HEK293T (cell line): ENCODE results near the gene NQO1.

Experiments used
- CTCF ChIA-PET: fragments of 350-600 bp; formaldehyde crosslinking; extraction: SDS; loops from one replicate; lab custom pipeline; 2021; ENCODE audit warnings: antibody characterized with exemption, inconsistent platforms; lab: Yijun Ruan, JAX
- POLR2A ChIA-PET: fragments of 350-600 bp; formaldehyde crosslinking; extraction: SDS; loops from one replicate; lab custom pipeline; 2020; ENCODE audit warnings: antibody characterized with exemption, inconsistent platforms; lab: Yijun Ruan, JAX
- DNase-seq: peaks from one replicate; pipeline ENCODE4 v3.0.0; 2012; ENCODE audit warnings: mixed read lengths; ENCODE audit errors: extremely low spot score
- ARNT ChIP-seq: fragments of 450-650 bp; IDR thresholded peaks from 2 replicates; pipeline ENCODE4 v1.6.1; 2017; ENCODE audit warnings: mild to moderate bottlenecking
- BHLHE40 ChIP-seq: fragments of 450-650 bp; IDR thresholded peaks from 2 replicates; pipeline ENCODE4 v1.6.1; 2016; ENCODE audit warnings: mild to moderate bottlenecking, moderate library complexity, borderline replicate concordance
- CTBP1 ChIP-seq: fragments of 450-650 bp; IDR thresholded peaks from 2 replicates; pipeline ENCODE4 v1.6.1; 2016; ENCODE audit warnings: borderline replicate concordance
- ELF4 ChIP-seq: fragments of 450-650 bp; IDR thresholded peaks from 2 replicates; pipeline ENCODE4 v1.6.1; 2017; ENCODE audit warnings: antibody characterized with exemption
- FOXA1 ChIP-seq: fragments of 450-650 bp; IDR thresholded peaks from 2 replicates; pipeline ENCODE4 v1.6.1; 2016; ENCODE audit warnings: mild to moderate bottlenecking
- FOXK2 ChIP-seq: fragments of 450-650 bp; IDR thresholded peaks from 2 replicates; pipeline ENCODE4 v1.6.1; 2016; ENCODE audit warnings: mild to moderate bottlenecking
- FOXM1 ChIP-seq: fragments of 450-650 bp; IDR thresholded peaks from 2 replicates; pipeline ENCODE4 v1.6.1; 2017; ENCODE audit warnings: mild to moderate bottlenecking, borderline replicate concordance
- HDGF ChIP-seq: fragments of 450-650 bp; IDR thresholded peaks from 2 replicates; pipeline ENCODE4 v1.6.1; 2017; ENCODE audit warnings: antibody characterized with exemption, borderline replicate concordance
- L3MBTL2 ChIP-seq: fragments of 450-650 bp; conservative IDR thresholded peaks from 2 replicates; pipeline ENCODE4 v1.6.1; 2016; ENCODE audit warnings: mild to moderate bottlenecking
- LEF1 ChIP-seq: fragments of 450-650 bp; IDR thresholded peaks from 2 replicates; pipeline ENCODE4 v1.6.1; 2017; ENCODE audit warnings: mild to moderate bottlenecking, borderline replicate concordance
- NFRKB ChIP-seq: fragments of 450-650 bp; IDR thresholded peaks from 2 replicates; pipeline ENCODE4 v1.6.1; 2016; ENCODE audit warnings: mild to moderate bottlenecking, moderate library complexity
- SP1 ChIP-seq: fragments of 450-650 bp; IDR thresholded peaks from 2 replicates; pipeline ENCODE4 v1.6.1; 2017
- SUZ12 ChIP-seq: fragments of 450-650 bp; IDR thresholded peaks from 2 replicates; pipeline ENCODE4 v1.6.1; 2016; ENCODE audit warnings: mild to moderate bottlenecking
- TARDBP ChIP-seq: fragments of 450-650 bp; IDR thresholded peaks from 2 replicates; pipeline ENCODE4 v1.6.1; 2016
- ZNF384 ChIP-seq: fragments of 450-650 bp; IDR thresholded peaks from 2 replicates; pipeline ENCODE4 v1.6.1; 2016
- TF ChIP-seq, protein P1 (sequence below): fragments of 450-650 bp; IDR thresholded peaks from 2 replicates; pipeline ENCODE4 v1.6.1; 2016

Gene NQO1

DNA sequence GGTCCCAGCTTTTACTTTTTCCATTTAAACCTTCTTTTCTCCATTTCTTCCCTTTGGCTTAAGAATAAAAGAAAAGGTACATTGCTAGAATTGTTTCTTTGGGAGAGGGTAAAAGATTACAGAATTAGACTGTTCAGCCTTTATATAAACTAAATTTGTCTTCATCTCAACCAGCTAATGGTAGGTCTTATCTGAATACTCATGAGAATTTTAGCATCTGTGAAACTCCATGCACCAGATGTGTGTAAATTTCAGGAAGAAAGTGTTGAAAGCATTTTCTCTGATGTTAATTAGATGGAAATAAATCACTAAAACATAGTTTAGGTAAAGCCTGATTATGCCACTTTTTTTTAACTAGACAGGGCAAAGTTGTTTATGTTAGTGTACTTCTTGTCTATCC is 24.9 kb downstream of the NQO1 start:
- TF ChIP-seq L3MBTL2, result no peak
- TF ChIP-seq SUZ12, result no peak
- DNase-seq, result no peak
- ChIA-PET POLR2A (no interaction called here), CTCF (interaction anchor here (0.7 kb wide), 1 partner anchor 361 kb away, joined by 3 read pairs; no protein-coding TSS in a partner anchor)

DNA sequence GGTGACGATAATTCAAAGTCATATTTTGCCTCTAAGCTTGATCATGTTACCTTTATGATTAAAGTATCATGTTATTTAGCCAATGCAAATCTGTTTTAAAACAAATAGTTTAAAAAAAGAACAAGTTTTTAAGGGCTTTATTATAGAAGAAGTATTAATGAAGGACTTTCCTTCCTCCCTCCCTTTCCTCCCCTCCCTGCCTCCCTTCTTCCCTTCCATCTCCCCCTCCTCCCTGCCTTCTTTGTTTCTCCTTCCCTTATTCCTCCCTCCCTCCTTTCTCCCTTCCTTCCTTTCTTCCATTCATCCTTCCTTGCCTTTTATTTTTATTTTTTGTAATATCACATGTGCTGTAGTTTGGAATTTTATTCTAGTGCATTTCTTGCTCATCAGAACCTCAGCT is 26.4 kb downstream of the NQO1 start:
- ChIA-PET CTCF (no interaction called here), POLR2A (interaction anchor here (1.7 kb wide), 1 partner anchor 55 kb away, joined by 6 read pairs; the partner anchor contains the start of gene NOB1)
- TF ChIP-seq L3MBTL2 (no peak), FOXK2 (no peak), ARNT (no peak), BHLHE40 (no peak), FOXA1 (no peak), CTBP1 (no peak)
- no peak for DNase-seq

DNA sequence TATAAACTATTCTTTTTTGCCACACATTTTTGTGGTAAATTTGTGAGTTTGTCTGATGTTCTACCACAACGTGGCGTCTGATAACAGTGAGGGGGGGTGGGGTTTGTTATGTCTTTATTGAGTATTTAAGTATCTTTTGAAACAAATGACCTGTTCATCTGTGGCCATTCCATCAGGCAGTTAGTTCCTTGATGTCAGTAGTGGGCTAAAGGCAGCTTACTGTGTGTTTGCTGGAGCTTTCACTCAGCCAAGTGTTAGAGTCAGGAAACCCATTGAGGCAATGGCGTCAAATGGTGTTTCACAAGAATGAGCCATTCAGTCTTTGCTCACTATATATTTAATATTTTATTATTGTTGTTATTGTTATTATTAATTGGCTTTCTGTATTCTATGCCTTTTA is 28.0 kb downstream of the NQO1 start:
- ChIA-PET POLR2A (no interaction called here), CTCF (interaction anchor here (1.1 kb wide), 1 partner anchor 11 kb away, joined by 3 read pairs; no protein-coding TSS in a partner anchor)
- no peak for DNase-seq
- no peak for TF ChIP-seq ELF4
- TF ChIP-seq TARDBP, result no peak
- no peak for TF ChIP-seq ZNF384
- no peak for TF ChIP-seq ARNT
- no peak for TF ChIP-seq LEF1
- TF ChIP-seq FOXK2, result no peak
- TF ChIP-seq SP1, result no peak
- TF ChIP-seq SUZ12, result no peak
- TF ChIP-seq, protein P1, sequence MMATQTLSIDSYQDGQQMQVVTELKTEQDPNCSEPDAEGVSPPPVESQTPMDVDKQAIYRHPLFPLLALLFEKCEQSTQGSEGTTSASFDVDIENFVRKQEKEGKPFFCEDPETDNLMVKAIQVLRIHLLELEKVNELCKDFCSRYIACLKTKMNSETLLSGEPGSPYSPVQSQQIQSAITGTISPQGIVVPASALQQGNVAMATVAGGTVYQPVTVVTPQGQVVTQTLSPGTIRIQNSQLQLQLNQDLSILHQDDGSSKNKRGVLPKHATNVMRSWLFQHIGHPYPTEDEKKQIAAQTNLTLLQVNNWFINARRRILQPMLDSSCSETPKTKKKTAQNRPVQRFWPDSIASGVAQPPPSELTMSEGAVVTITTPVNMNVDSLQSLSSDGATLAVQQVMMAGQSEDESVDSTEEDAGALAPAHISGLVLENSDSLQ, result no peak
- no peak for TF ChIP-seq BHLHE40
- no peak for TF ChIP-seq NFRKB
- no peak for TF ChIP-seq FOXA1
- TF ChIP-seq CTBP1, result no peak
- no peak for TF ChIP-seq FOXM1
- TF ChIP-seq L3MBTL2, result no peak
- no peak for TF ChIP-seq HDGF

DNA sequence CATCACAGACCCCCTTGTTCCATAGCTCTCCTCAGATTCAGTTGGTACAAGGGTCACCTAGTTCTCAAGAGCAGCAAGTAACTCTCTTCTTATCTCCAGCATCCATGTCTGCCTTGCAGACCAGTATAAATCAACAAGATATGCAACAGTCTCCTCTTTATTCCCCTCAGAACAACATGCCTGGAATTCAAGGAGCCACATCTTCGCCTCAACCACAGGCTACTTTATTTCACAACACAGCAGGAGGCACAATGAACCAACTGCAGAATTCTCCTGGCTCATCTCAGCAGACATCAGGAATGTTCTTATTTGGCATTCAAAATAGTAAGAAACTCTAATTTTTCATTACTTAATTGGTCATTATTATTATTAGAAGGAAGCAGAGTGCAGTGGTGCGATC is 32.4 kb downstream of the NQO1 start:
- ChIA-PET POLR2A (no interaction called here), CTCF (no interaction called here)
- no peak for DNase-seq
- no peak for TF ChIP-seq NFRKB
- TF ChIP-seq TARDBP, result no peak
- TF ChIP-seq, protein P1, result no peak
- no peak for TF ChIP-seq CTBP1
- TF ChIP-seq FOXM1, result no peak
- no peak for TF ChIP-seq SP1
- no peak for TF ChIP-seq LEF1
- TF ChIP-seq ZNF384, result no peak
- no peak for TF ChIP-seq FOXK2
- TF ChIP-seq ELF4, result no peak
- no peak for TF ChIP-seq FOXA1
- no peak for TF ChIP-seq BHLHE40
- no peak for TF ChIP-seq HDGF
- TF ChIP-seq SUZ12, result no peak
- TF ChIP-seq L3MBTL2, result no peak
- no peak for TF ChIP-seq ARNT

DNA sequence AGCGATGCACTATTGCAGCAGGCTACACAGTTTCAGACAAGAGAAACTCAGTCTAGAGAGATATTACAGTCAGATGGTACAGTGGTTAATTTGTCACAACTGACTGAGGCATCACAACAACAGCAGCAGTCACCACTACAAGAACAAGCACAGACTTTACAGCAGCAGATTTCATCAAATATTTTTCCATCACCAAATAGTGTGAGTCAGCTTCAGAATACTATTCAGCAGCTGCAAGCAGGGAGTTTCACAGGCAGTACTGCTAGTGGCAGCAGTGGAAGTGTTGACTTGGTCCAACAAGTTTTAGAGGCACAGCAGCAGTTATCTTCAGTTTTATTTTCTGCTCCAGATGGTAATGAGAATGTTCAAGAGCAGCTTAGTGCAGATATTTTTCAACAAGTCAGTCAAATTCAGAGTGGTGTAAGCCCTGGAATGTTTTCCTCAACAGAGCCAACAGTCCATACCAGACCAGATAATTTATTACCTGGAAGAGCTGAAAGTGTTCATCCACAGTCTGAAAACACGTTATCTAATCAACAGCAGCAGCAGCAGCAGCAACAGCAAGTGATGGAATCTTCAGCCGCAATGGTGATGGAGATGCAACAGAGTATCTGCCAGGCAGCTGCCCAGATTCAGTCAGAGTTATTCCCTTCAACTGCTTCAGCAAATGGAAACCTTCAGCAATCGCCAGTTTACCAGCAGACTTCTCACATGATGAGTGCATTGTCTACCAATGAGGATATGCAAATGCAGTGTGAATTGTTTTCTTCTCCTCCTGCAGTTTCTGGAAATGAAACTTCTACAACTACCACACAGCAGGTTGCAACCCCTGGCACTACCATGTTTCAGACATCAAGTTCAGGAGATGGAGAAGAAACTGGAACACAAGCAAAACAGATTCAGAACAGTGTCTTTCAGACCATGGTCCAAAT is 34.1 kb downstream of the NQO1 start:
- CTCF ChIA-PET, result no interaction called here
- POLR2A ChIA-PET, result no interaction called here
- no peak for DNase-seq
- no peak for TF ChIP-seq FOXK2
- no peak for TF ChIP-seq FOXA1
- TF ChIP-seq SP1, result no peak
- TF ChIP-seq, protein P1, result no peak
- no peak for TF ChIP-seq CTBP1
- no peak for TF ChIP-seq L3MBTL2
- TF ChIP-seq ZNF384, result no peak
- no peak for TF ChIP-seq TARDBP
- TF ChIP-seq HDGF, result no peak
- no peak for TF ChIP-seq LEF1
- no peak for TF ChIP-seq ELF4
- no peak for TF ChIP-seq FOXM1
- no peak for TF ChIP-seq ARNT
- no peak for TF ChIP-seq BHLHE40
- no peak for TF ChIP-seq NFRKB
- TF ChIP-seq SUZ12, result no peak

DNA sequence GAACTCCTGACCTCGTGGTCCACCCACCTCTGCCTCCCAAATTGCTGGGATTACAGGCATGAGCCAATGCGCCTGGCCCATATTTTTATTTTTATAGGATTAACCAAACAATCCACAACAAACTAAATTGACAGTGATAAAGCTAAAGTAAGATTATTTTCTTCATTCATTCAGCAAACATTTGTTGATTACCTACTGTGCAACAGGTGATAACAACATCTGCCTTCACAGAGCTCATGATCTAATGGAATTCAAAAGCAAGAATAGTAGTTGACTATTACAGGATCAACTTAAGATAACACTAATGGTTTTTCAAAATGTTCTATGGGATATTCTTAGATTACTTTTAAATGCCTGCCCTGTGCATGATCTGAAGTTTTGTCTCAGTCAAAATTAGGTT is 37.8 kb downstream of the NQO1 start:
- TF ChIP-seq FOXA1, result no peak
- TF ChIP-seq HDGF, result no peak
- no peak for TF ChIP-seq CTBP1
- TF ChIP-seq ELF4, result no peak
- TF ChIP-seq ZNF384, result no peak
- TF ChIP-seq FOXM1, result no peak
- TF ChIP-seq BHLHE40, result no peak
- no peak for TF ChIP-seq LEF1
- POLR2A ChIA-PET, result no interaction called here
- DNase-seq, result no peak
- CTCF ChIA-PET, result no interaction called here
